K562 (cell line): ENCODE data around the gene MGRN1. TPM values are rescaled to one million over a fixed set of nuclear protein-coding genes. Genes with fewer than 3 reads are reported as not detected.

Experiments
- ELF4 ChIP-seq: fragments of 450-650 bp; formaldehyde crosslinking; IDR thresholded peaks from 2 replicates; pipeline ENCODE4 v1.4.0; 2022; ENCODE audit warnings: missing genetic modification characterization
- ETV5 ChIP-seq: sonication (generic); formaldehyde crosslinking; IDR thresholded peaks from 2 replicates; pipeline ENCODE4 v1.4.0; 2020; ENCODE audit warnings: low read depth, mild to moderate bottlenecking, missing genetic modification reagents
- FOXK1 ChIP-seq: sonication (generic); formaldehyde crosslinking; IDR thresholded peaks from 2 replicates; pipeline ENCODE4 v1.8.0; 2022; ENCODE audit warnings: missing genetic modification reagents, mild to moderate bottlenecking, borderline replicate concordance
- FOXK2 ChIP-seq, 2 experiments: fragments of 450-650 bp; IDR thresholded peaks in 1 of 2; conservative IDR thresholded peaks in 1 of 2; 2 replicates each; pipeline ENCODE4 v1.6.1; 2016; ENCODE audit warnings: low read depth in 2 of 2, mild to moderate bottlenecking in 1 of 2
- HNRNPK ChIP-seq: fragments of 200-400 bp; formaldehyde crosslinking; IDR thresholded peaks from one replicate; pipeline ENCODE4 v1.6.1; 2018; ENCODE audit warnings: mild to moderate bottlenecking, low read depth, low read length; ENCODE audit not compliant: poor library complexity, severe bottlenecking
- KDM2B ChIP-seq: fragments of 250-450 bp; sonication (Bioruptor Pico); IDR thresholded peaks from 2 replicates; pipeline ENCODE4 v1.8.0; 2021; ENCODE audit warnings: mild to moderate bottlenecking, moderate library complexity
- MAFK ChIP-seq: IDR thresholded peaks from 2 replicates; pipeline ENCODE4 v1.6.1; 2011; ENCODE audit warnings: low read length, improper control_type of control experiment
- MEF2D ChIP-seq: conservative IDR thresholded peaks from 2 replicates; pipeline ENCODE4 v1.6.1; 2016; ENCODE audit warnings: low read depth, missing genetic modification characterization, missing compliant biosample characterization
- NCOR1 ChIP-seq: fragments of 450-650 bp; IDR thresholded peaks from 2 replicates; pipeline ENCODE4 v1.6.1; 2016; ENCODE audit warnings: mild to moderate bottlenecking, moderate library complexity
- NFATC3 ChIP-seq: fragments of 450-650 bp; IDR thresholded peaks from 2 replicates; pipeline ENCODE4 v1.6.1; 2017; ENCODE audit warnings: mild to moderate bottlenecking
- NR2C1 ChIP-seq, 2 experiments: fragments of 450-650 bp; IDR thresholded peaks; 2 replicates each; pipeline ENCODE4 v1.6.1; 2017; ENCODE audit warnings: mild to moderate bottlenecking in 2 of 2, antibody characterized with exemption in 1 of 2, inconsistent platforms in 1 of 2, missing compliant biosample characterization in 1 of 2, missing genetic modification characterization in 1 of 2
- RBM22 ChIP-seq: fragments of 200-400 bp; formaldehyde crosslinking; IDR thresholded peaks from 2 replicates; pipeline ENCODE4 v1.6.1; 2018; ENCODE audit warnings: low read length, low read depth; ENCODE audit not compliant: poor library complexity, severe bottlenecking
- TGIF2 ChIP-seq: sonication (generic); formaldehyde crosslinking; IDR thresholded peaks from 2 replicates; pipeline ENCODE4 v1.8.1; 2022; ENCODE audit warnings: mild to moderate bottlenecking, missing genetic modification reagents, moderate library complexity
- ZBED1 ChIP-seq: IDR thresholded peaks from 2 replicates; pipeline ENCODE4 v1.6.1; 2014
- ZEB2 ChIP-seq: fragments of 450-650 bp; IDR thresholded peaks from 2 replicates; pipeline ENCODE4 v1.6.1; 2016
- ZNF12 ChIP-seq: sonication (generic); formaldehyde crosslinking; IDR thresholded peaks from 2 replicates; pipeline ENCODE4 v1.4.0; 2020; ENCODE audit warnings: mild to moderate bottlenecking, missing genetic modification reagents
- ZNF134 ChIP-seq: fragments of 250-450 bp; sonication (Bioruptor Pico); conservative IDR thresholded peaks from 2 replicates; pipeline ENCODE4 v1.4.0; 2020
- ZNF408 ChIP-seq: fragments of 250-450 bp; sonication (Bioruptor Pico); IDR thresholded peaks from 2 replicates; pipeline ENCODE4 v1.4.0; 2020; ENCODE audit warnings: low read depth, mild to moderate bottlenecking, moderate library complexity
- ZNF431 ChIP-seq: sonication (generic); formaldehyde crosslinking; IDR thresholded peaks from 2 replicates; pipeline ENCODE4 v1.8.0; 2022; ENCODE audit warnings: mild to moderate bottlenecking, missing genetic modification reagents
- ZNF589 ChIP-seq: fragments of 200-800 bp; sonication (Bioruptor generic); IDR thresholded peaks from 2 replicates; pipeline ENCODE4 v1.6.1; 2016; ENCODE audit warnings: low read depth, missing genetic modification characterization, missing compliant biosample characterization
- ZNF75A ChIP-seq: fragments of 450-650 bp; formaldehyde crosslinking; IDR thresholded peaks from 2 replicates; pipeline ENCODE4 v1.4.0; 2020; ENCODE audit warnings: mild to moderate bottlenecking
- ZNF764 ChIP-seq: fragments of 250-450 bp; sonication (Bioruptor Pico); IDR thresholded peaks from 2 replicates; pipeline ENCODE4 v1.4.0; 2020; ENCODE audit warnings: low read depth, mild to moderate bottlenecking, moderate library complexity
- ZNF77 ChIP-seq: fragments of 250-450 bp; sonication (Bioruptor Pico); IDR thresholded peaks from 2 replicates; pipeline ENCODE4 v1.5.0; 2020
- polyA plus RNA-seq, 8 experiments: library from polyadenylated mRNA; depleted of rRNA in 4 of 8; stranded (reverse) in 5 of 8; unstranded in 3 of 8; fragments of >200 nt; fragmentation: Nextera tagmentation in 2 of 8; fragmentation: Illumina TruSeq in 1 of 8; extraction: Ambion mirVana in 2 of 8; extraction: Trizol in 1 of 8; gene quantifications; 2 replicates each; pipeline versions ENCODE4 v1.2.1 to v1.2.3, GENCODE V29; 2011 to 2014; ENCODE audit warnings: inconsistent platforms in 1 of 8, missing spikeins in 1 of 8
- total RNA-seq, 7 experiments: library from RNA; depleted of rRNA in 6 of 7; stranded (reverse); fragments of >200 nt in 6 of 7; fragmentation: Illumina TruSeq in 2 of 7; extraction: Trizol in 2 of 7; gene quantifications; 2 replicates each; pipeline versions ENCODE4 v1.2.1 to v1.2.3, GENCODE V29; 2011 to 2021; ENCODE audit warnings: low replicate concordance in 1 of 7
- TF ChIP-seq, protein P1 (sequence below): fragments of 450-650 bp; formaldehyde crosslinking; IDR thresholded peaks from 2 replicates; pipeline ENCODE4 v1.4.0; 2020; ENCODE audit warnings: mild to moderate bottlenecking, moderate library complexity
- TF ChIP-seq, protein P2 (sequence below): fragments of 450-650 bp; IDR thresholded peaks from one replicate; pipeline ENCODE4 v1.6.1; 2018; ENCODE audit warnings: mild to moderate bottlenecking, moderate library complexity; ENCODE audit not compliant: partially characterized antibody
- TF ChIP-seq, protein P3 (sequence below): sonication (generic); formaldehyde crosslinking; IDR thresholded peaks from 2 replicates; pipeline ENCODE4 v1.8.0; 2022; ENCODE audit warnings: missing genetic modification reagents, mild to moderate bottlenecking, borderline replicate concordance

The MGRN1 gene
- total and polyA plus RNA-seq, 9 of the 15 experiments (the other 6 are each of a cell fraction or from before 2014, with no cell fraction given): 0.15 to 37.9 (median 6.0) TPM

DNA sequence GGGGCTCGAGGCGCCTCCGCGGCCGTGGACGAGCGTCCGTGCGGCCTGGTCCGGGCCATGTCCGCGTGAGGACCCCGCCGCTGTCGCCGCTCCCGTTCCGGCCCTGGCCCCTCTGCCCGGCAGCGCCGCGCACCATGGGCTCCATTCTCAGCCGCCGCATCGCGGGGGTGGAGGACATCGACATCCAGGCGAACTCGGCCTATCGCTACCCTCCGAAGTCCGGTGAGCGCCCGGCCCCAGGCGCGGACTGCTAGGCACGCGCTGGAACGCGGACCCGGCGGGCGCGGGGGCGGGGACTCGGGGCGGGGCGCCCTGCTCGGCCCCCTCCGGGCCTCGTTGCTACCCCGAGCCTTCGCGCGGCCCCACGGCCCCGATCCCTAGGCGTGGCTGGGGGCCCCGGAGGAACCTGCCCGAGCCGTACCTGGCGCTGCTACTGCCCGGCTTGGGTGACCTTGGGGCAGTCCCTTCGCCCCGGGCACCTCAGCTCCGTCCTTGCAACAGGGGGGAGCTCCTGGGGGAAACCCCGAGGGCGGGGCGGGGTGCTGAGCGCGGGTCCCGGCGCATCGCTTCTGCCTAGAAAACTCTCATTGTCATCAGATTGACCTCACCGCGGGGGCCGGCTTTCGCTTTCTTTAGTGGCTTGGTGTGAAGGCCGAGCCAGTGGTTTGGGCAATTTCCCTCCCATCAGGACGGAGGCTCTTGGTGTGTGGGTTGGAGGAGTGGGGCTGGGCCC is 367 bp downstream of the MGRN1 start (continued):
- no peak for TF ChIP-seq ETV5 (CRISPR knock-in tag)
- TF ChIP-seq ZEB2: no peak
- TF ChIP-seq ZNF764 (CRISPR knock-in tag): no peak
- TF ChIP-seq RBM22: no peak
- TF ChIP-seq ZBED1: no peak
- TF ChIP-seq HNRNPK: no peak
- TF ChIP-seq ZNF75A (CRISPR knock-in tag): no peak
- TF ChIP-seq ZNF589 (CRISPR knock-in tag): no peak
- TF ChIP-seq ZNF431: peak; percentile 50; the same call in 1 of the 2 replicates
- TF ChIP-seq ELF4: no peak
- no peak for TF ChIP-seq ZNF134
- TF ChIP-seq NR2C1 (IDR thresholded peaks at IDR 0.05): no peak
- no peak for TF ChIP-seq NR2C1 (tag; IDR thresholded peaks at IDR 0.05)
- no peak for TF ChIP-seq MEF2D (tag)
- TF ChIP-seq ZNF408: no peak
- no peak for TF ChIP-seq FOXK1 (CRISPR knock-in tag)
- TF ChIP-seq, protein P1, sequence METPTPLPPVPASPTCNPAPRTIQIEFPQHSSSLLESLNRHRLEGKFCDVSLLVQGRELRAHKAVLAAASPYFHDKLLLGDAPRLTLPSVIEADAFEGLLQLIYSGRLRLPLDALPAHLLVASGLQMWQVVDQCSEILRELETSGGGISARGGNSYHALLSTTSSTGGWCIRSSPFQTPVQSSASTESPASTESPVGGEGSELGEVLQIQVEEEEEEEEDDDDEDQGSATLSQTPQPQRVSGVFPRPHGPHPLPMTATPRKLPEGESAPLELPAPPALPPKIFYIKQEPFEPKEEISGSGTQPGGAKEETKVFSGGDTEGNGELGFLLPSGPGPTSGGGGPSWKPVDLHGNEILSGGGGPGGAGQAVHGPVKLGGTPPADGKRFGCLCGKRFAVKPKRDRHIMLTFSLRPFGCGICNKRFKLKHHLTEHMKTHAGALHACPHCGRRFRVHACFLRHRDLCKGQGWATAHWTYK (CRISPR knock-in tag): 0 out of 2 replicates have a peak, but pooled peaks have one; percentile 24
- TF ChIP-seq KDM2B (CRISPR knock-in tag): peak; percentile 60; the same call in 1 of the 2 replicates
- no peak for TF ChIP-seq TGIF2 (CRISPR knock-in tag)
- TF ChIP-seq, protein P2, sequence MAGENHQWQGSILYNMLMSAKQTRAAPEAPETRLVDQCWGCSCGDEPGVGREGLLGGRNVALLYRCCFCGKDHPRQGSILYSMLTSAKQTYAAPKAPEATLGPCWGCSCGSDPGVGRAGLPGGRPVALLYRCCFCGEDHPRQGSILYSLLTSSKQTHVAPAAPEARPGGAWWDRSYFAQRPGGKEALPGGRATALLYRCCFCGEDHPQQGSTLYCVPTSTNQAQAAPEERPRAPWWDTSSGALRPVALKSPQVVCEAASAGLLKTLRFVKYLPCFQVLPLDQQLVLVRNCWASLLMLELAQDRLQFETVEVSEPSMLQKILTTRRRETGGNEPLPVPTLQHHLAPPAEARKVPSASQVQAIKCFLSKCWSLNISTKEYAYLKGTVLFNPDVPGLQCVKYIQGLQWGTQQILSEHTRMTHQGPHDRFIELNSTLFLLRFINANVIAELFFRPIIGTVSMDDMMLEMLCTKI: no peak
- TF ChIP-seq, protein P3, sequence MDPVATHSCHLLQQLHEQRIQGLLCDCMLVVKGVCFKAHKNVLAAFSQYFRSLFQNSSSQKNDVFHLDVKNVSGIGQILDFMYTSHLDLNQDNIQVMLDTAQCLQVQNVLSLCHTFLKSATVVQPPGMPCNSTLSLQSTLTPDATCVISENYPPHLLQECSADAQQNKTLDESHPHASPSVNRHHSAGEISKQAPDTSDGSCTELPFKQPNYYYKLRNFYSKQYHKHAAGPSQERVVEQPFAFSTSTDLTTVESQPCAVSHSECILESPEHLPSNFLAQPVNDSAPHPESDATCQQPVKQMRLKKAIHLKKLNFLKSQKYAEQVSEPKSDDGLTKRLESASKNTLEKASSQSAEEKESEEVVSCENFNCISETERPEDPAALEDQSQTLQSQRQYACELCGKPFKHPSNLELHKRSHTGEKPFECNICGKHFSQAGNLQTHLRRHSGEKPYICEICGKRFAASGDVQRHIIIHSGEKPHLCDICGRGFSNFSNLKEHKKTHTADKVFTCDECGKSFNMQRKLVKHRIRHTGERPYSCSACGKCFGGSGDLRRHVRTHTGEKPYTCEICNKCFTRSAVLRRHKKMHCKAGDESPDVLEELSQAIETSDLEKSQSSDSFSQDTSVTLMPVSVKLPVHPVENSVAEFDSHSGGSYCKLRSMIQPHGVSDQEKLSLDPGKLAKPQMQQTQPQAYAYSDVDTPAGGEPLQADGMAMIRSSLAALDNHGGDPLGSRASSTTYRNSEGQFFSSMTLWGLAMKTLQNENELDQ (CRISPR knock-in tag): no peak
- no peak for TF ChIP-seq FOXK2 (conservative IDR thresholded peaks at IDR 0.05 in 1 of 2, IDR thresholded peaks at IDR 0.05 in 1 of 2; ENCODE audit: low read depth in 2 of 2)
- 0 out of 2 replicates have a peak, but pooled peaks have one; percentile 41 for TF ChIP-seq ZNF12
- 0 out of 2 replicates have a peak, but pooled peaks have one; percentile 16 for TF ChIP-seq NCOR1
- no peak for TF ChIP-seq NFATC3
- TF ChIP-seq ZNF77: no peak
- no peak for TF ChIP-seq MAFK
